GM12874 (cell line): ENCODE results near the gene MROH9.

Experiments used
- CTCF ChIP-seq: IDR thresholded peaks from 2 replicates; pipeline ENCODE4 v1.5.1; 2011; ENCODE audit warnings: low read depth, mild to moderate bottlenecking, control low read depth, low read length, moderate library complexity; ENCODE audit not compliant: insufficient read depth

Gene MROH9

GRCh38 chr1:171083222-171083621 lies 147.9 kb downstream of the MROH9 start:
- TF ChIP-seq CTCF, result no peak

GRCh38 chr1:171084091-171084490 lies 148.8 kb downstream of the MROH9 start:
- TF ChIP-seq CTCF, result no peak

- TF ChIP-seq CTCF, result no peak
These were observed 149.5 kb downstream of the MROH9 start for GRCh38 chr1:171084870-171085269.

GRCh38 chr1:171087896-171088295 lies 152.6 kb downstream of the MROH9 start:
- TF ChIP-seq CTCF, result no peak

- TF ChIP-seq CTCF, result no peak
These were observed 155.3 kb downstream of the MROH9 start, which contains the start of gene FMO3 for GRCh38 chr1:171090604-171091003. TSS of gene FMO3 (plus strand) at chr1:171090905. CDS start at chr1:171092659, 1,754 bp downstream.

- no peak for TF ChIP-seq CTCF
These were observed 168.5 kb downstream of the MROH9 start for GRCh38 chr1:171103862-171104261.

GRCh38 chr1:171107262-171107940 lies 172.1 kb downstream of the MROH9 start:
- no peak for TF ChIP-seq CTCF

- no peak for TF ChIP-seq CTCF
These were observed 172.6 kb downstream of the MROH9 start for GRCh38 chr1:171107969-171108368.
